Measurements from ENCODE around the gene KCNC4.

Gene KCNC4

DNA sequence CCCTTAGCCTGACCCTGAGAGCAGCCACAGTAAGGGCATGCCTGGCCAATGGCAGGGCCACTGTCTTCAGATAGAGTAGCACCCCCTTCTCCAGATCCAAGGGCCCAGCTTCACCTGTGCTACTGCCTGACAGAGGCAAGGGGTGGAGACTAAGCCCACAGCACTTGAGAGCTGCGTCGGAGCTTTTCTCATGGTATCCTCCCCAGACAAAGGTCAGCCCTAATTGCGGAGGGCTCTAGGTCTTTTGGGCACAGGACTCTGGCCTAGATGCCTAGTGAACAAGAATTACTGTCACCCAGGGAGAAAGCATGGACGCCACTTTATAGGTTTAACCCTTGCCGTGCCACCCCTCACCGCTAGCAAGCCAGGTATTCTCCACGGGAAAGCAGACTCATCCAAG is 15.1 kb downstream of the KCNC4 start:
- peaks cover 4% of the 10 kb centered on the region for H3K36me3 ChIP-seq (ENCODE audit: control insufficient read depth, insufficient read depth, low read length, severe bottlenecking)
- H3K4me1 ChIP-seq (ENCODE audit: control insufficient read depth, insufficient read depth, low read length) = no peaks in the 10 kb centered on the region
- no peaks in the 10 kb centered on the region for H3K27me3 ChIP-seq (replicated peaks; ENCODE audit: control insufficient read depth, insufficient read depth, low read length)
- no peak overlapping the region for H3K9ac ChIP-seq (ENCODE audit: low read length)
- no peak for DNase-seq (ENCODE audit: low read depth)
- H3K9me3 ChIP-seq (ENCODE audit: control insufficient read depth, low read length) = no peaks in the 10 kb centered on the region
- H3K4me3 ChIP-seq (ENCODE audit: low read length) = no peak overlapping the region

- no peaks in the 10 kb centered on the region for H3K9me3 ChIP-seq (ENCODE audit: control insufficient read depth, low read length)
- no peak overlapping the region for H3K4me3 ChIP-seq (ENCODE audit: low read length)
- no peaks in the 10 kb centered on the region for H3K4me1 ChIP-seq (ENCODE audit: control insufficient read depth, insufficient read depth, low read length)
- no peak for DNase-seq (ENCODE audit: low read depth)
- no peak overlapping the region for H3K9ac ChIP-seq (ENCODE audit: low read length)
- peaks cover 4% of the 10 kb centered on the region for H3K36me3 ChIP-seq (ENCODE audit: control insufficient read depth, insufficient read depth, low read length, severe bottlenecking)
- no peaks in the 10 kb centered on the region for H3K27me3 ChIP-seq (replicated peaks; ENCODE audit: control insufficient read depth, insufficient read depth, low read length)
Observed at GRCh38 chr1:110225756-110226404, 15.8 kb downstream of the KCNC4 start.

GRCh38 chr1:110227774-110228173 is 17.7 kb downstream of the KCNC4 start:
- no peak overlapping the region for H3K9ac ChIP-seq (ENCODE audit: low read length)
- no peaks in the 10 kb centered on the region for H3K4me1 ChIP-seq (ENCODE audit: control insufficient read depth, insufficient read depth, low read length)
- no peak for DNase-seq (ENCODE audit: low read depth)
- peaks cover 4% of the 10 kb centered on the region for H3K36me3 ChIP-seq (ENCODE audit: control insufficient read depth, insufficient read depth, low read length, severe bottlenecking)
- no peaks in the 10 kb centered on the region for H3K27me3 ChIP-seq (replicated peaks; ENCODE audit: control insufficient read depth, insufficient read depth, low read length)
- H3K9me3 ChIP-seq (ENCODE audit: control insufficient read depth, low read length) = no peaks in the 10 kb centered on the region
- no peak overlapping the region for H3K4me3 ChIP-seq (ENCODE audit: low read length)

GRCh38 chr1:110228381-110228780 is 18.3 kb downstream of the KCNC4 start:
- no peak for DNase-seq (ENCODE audit: low read depth)
- H3K9me3 ChIP-seq (ENCODE audit: control insufficient read depth, low read length) = no peaks in the 10 kb centered on the region
- H3K27me3 ChIP-seq (replicated peaks; ENCODE audit: control insufficient read depth, insufficient read depth, low read length) = no peaks in the 10 kb centered on the region
- no peak overlapping the region for H3K9ac ChIP-seq (ENCODE audit: low read length)
- peaks cover 4% of the 10 kb centered on the region for H3K36me3 ChIP-seq (ENCODE audit: control insufficient read depth, insufficient read depth, low read length, severe bottlenecking)
- H3K4me1 ChIP-seq (ENCODE audit: control insufficient read depth, insufficient read depth, low read length) = no peaks in the 10 kb centered on the region
- no peak overlapping the region for H3K4me3 ChIP-seq (ENCODE audit: low read length)

- Histone ChIP-seq H3K9me3 (ENCODE audit: control insufficient read depth, low read length) (no peaks in the 10 kb centered on the region), H3K4me1 (ENCODE audit: control insufficient read depth, insufficient read depth, low read length) (no peaks in the 10 kb centered on the region), H3K4me3 (ENCODE audit: low read length) (no peak overlapping the region), H3K36me3 (ENCODE audit: control insufficient read depth, insufficient read depth, low read length, severe bottlenecking) (no peaks in the 10 kb centered on the region), H3K9ac (ENCODE audit: low read length) (no peak overlapping the region), H3K27me3 (replicated peaks; ENCODE audit: control insufficient read depth, insufficient read depth, low read length) (no peaks in the 10 kb centered on the region)
- DNase-seq (ENCODE audit: low read depth) = no peak
Observed at GRCh38 chr1:110228869-110229268, 18.8 kb downstream of the KCNC4 start.

GRCh38 chr1:110229348-110230001 is 19.4 kb downstream of the KCNC4 start:
- peak; percentile 50 for DNase-seq (ENCODE audit: low read depth)
- no peaks in the 10 kb centered on the region for H3K4me1 ChIP-seq (ENCODE audit: control insufficient read depth, insufficient read depth, low read length)
- no peaks in the 10 kb centered on the region for H3K36me3 ChIP-seq (ENCODE audit: control insufficient read depth, insufficient read depth, low read length, severe bottlenecking)
- H3K4me3 ChIP-seq (ENCODE audit: low read length) = no peak overlapping the region
- no peaks in the 10 kb centered on the region for H3K9me3 ChIP-seq (ENCODE audit: control insufficient read depth, low read length)
- H3K27me3 ChIP-seq (replicated peaks; ENCODE audit: control insufficient read depth, insufficient read depth, low read length) = no peaks in the 10 kb centered on the region
- no peak overlapping the region for H3K9ac ChIP-seq (ENCODE audit: low read length)

DNA sequence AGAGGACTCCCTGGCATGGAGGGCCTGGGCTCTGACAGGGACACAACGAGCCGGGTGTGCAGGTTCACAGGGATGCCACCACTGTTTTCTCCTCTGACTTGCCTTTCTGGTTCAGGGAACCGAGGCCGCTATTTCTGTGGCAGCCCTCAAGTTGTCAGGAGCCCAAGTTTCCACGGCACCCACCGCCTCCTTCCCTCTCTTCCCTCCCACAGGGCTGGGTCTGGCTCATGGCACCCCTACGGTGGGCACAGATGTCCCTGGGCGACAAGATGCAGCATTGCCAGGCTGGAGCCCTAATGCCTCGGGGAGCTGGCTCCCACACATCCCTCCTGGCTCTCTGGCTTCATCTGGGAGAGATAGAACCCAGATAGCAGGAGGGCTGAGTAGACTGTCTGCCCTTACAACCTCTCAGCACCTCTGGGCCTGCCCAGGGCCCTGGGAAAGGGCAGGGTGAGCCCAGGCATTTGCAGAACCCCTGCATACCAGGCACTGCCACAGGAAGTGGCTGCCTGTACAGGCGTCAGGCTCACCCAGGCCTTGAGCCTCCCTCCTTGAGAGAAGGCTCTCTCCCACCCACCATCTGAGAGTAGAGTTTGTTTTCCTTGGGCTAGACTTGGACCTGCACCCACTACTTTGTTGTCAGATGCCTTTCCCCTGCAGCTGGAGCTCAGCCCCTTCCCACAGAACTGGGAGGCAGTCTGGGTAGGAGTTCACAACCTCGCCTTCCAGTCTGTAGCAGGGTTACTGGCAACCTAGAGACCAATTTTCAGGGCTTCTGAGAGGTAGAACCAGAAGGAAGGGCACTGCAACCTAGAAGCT is 20.5 kb downstream of the KCNC4 start:
- Histone ChIP-seq H3K4me3 (ENCODE audit: low read length) (no peak overlapping the region), H3K9me3 (ENCODE audit: control insufficient read depth, low read length) (no peaks in the 10 kb centered on the region), H3K27me3 (replicated peaks; ENCODE audit: control insufficient read depth, insufficient read depth, low read length) (no peaks in the 10 kb centered on the region), H3K9ac (ENCODE audit: low read length) (no peak overlapping the region), H3K4me1 (ENCODE audit: control insufficient read depth, insufficient read depth, low read length) (peaks cover 7% of the 10 kb centered on the region), H3K36me3 (ENCODE audit: control insufficient read depth, insufficient read depth, low read length, severe bottlenecking) (no peaks in the 10 kb centered on the region)
- DNase-seq (ENCODE audit: low read depth) = no peak

- no peaks in the 10 kb centered on the region for H3K27me3 ChIP-seq (replicated peaks; ENCODE audit: control insufficient read depth, insufficient read depth, low read length)
- H3K9ac ChIP-seq (ENCODE audit: low read length) = no peak overlapping the region
- DNase-seq (ENCODE audit: low read depth) = no peak
- H3K4me1 ChIP-seq (ENCODE audit: control insufficient read depth, insufficient read depth, low read length) = peaks cover 9% of the 10 kb centered on the region
- no peaks in the 10 kb centered on the region for H3K36me3 ChIP-seq (ENCODE audit: control insufficient read depth, insufficient read depth, low read length, severe bottlenecking)
- H3K4me3 ChIP-seq (ENCODE audit: low read length) = no peak overlapping the region
- no peaks in the 10 kb centered on the region for H3K9me3 ChIP-seq (ENCODE audit: control insufficient read depth, low read length)
Observed at GRCh38 chr1:110233861-110234260, 23.7 kb downstream of the KCNC4 start.

- peaks cover 14% of the 10 kb centered on the region for H3K4me1 ChIP-seq (ENCODE audit: control insufficient read depth, insufficient read depth, low read length)
- no peak overlapping the region for H3K4me3 ChIP-seq (ENCODE audit: low read length)
- no peaks in the 10 kb centered on the region for H3K27me3 ChIP-seq (replicated peaks; ENCODE audit: control insufficient read depth, insufficient read depth, low read length)
- no peaks in the 10 kb centered on the region for H3K9me3 ChIP-seq (ENCODE audit: control insufficient read depth, low read length)
- no peak for DNase-seq (ENCODE audit: low read depth)
- no peaks in the 10 kb centered on the region for H3K36me3 ChIP-seq (ENCODE audit: control insufficient read depth, insufficient read depth, low read length, severe bottlenecking)
- H3K9ac ChIP-seq (ENCODE audit: low read length) = no peak overlapping the region
Observed at GRCh38 chr1:110234691-110235090, 24.6 kb downstream of the KCNC4 start.

- DNase-seq (ENCODE audit: low read depth) = no peak
- Histone ChIP-seq H3K9me3 (ENCODE audit: control insufficient read depth, low read length) (no peaks in the 10 kb centered on the region), H3K27me3 (replicated peaks; ENCODE audit: control insufficient read depth, insufficient read depth, low read length) (no peaks in the 10 kb centered on the region), H3K4me1 (ENCODE audit: control insufficient read depth, insufficient read depth, low read length) (peaks cover 17% of the 10 kb centered on the region), H3K9ac (ENCODE audit: low read length) (peak overlapping the region; percentile 2), H3K4me3 (ENCODE audit: low read length) (no peak overlapping the region), H3K36me3 (ENCODE audit: control insufficient read depth, insufficient read depth, low read length, severe bottlenecking) (no peaks in the 10 kb centered on the region)
Observed at GRCh38 chr1:110235181-110235833, 25.2 kb downstream of the KCNC4 start.

All from adipocyte (in vitro differentiated cells).